Keratinocyte (primary cell): ENCODE measurements around the gene PRSS21.

ENCODE experiments used
- CTCF ChIP-seq, 3 experiments: IDR thresholded peaks in 1 of 3; conservative IDR thresholded peaks in 1 of 3; optimal IDR thresholded peaks in 1 of 3; 2 replicates in 2 of 3; 3 replicates in 1 of 3; pipeline versions ENCODE3 to v1.5.1; 2011; ENCODE audit warnings: low read length in 3 of 3, mild to moderate bottlenecking in 3 of 3, moderate library complexity in 2 of 3, control low read depth in 1 of 3, inconsistent platforms in 1 of 3; ENCODE audit not compliant: insufficient read depth in 2 of 3; ENCODE audit errors: extremely low read depth in 1 of 3
- EZH2 ChIP-seq: IDR thresholded peaks from one replicate; pipeline ENCODE4 v1.6.1; 2012; ENCODE audit warnings: inconsistent platforms, mild to moderate bottlenecking, low read length, moderate library complexity

- TF ChIP-seq CTCF (optimal IDR thresholded peaks at IDR 0.05 in 1 of 3, IDR thresholded peaks at IDR 0.05 in 1 of 3, conservative IDR thresholded peaks at IDR 0.05 in 1 of 3; ENCODE audit: extremely low read depth in 1 of 3, insufficient read depth in 2 of 3, low read length in 3 of 3) (no peak), EZH2 (no peak)
Observed at GRCh38 chr16:2813771-2814221, 3.2 kb upstream of the PRSS21 start.
